ENCODE measurements around the gene TIAM1.

TIAM1 gene

GRCh38 chr21:31354122-31354521 lies 10.1 kb upstream of the TIAM1 start:
- DNase-seq (ENCODE audit: low read depth in 3 of 3) = no peak

GRCh38 chr21:31352836-31353235 lies 8.8 kb upstream of the TIAM1 start:
- no peak for DNase-seq (ENCODE audit: low read depth in 3 of 3)

- DNase-seq (ENCODE audit: low read depth in 3 of 3) = no peak
These were observed 7.9 kb upstream of the TIAM1 start for GRCh38 chr21:31351960-31352359.

- DNase-seq (ENCODE audit: low read depth in 3 of 3) = no peak
These were observed 7.4 kb upstream of the TIAM1 start for GRCh38 chr21:31351438-31351837.

- DNase-seq (ENCODE audit: low read depth in 3 of 3) = no peak
These were observed 5.1 kb upstream of the TIAM1 start for GRCh38 chr21:31349208-31349607.

- DNase-seq (ENCODE audit: low read depth in 3 of 3) = no peak
These were observed 4.1 kb upstream of the TIAM1 start for GRCh38 chr21:31348188-31348587.

- DNase-seq (ENCODE audit: low read depth in 3 of 3) = no peak
These were observed 3.5 kb upstream of the TIAM1 start for GRCh38 chr21:31347435-31348032.

GRCh38 chr21:31346256-31346821 lies 2.3 kb upstream of the TIAM1 start:
- no peak for DNase-seq (ENCODE audit: low read depth in 3 of 3)

GRCh38 chr21:31345136-31345535 lies 1.1 kb upstream of the TIAM1 start:
- no peak for DNase-seq (ENCODE audit: low read depth in 3 of 3)

- no peak for DNase-seq (ENCODE audit: low read depth in 3 of 3)
These were observed 991 bp downstream of the TIAM1 start for GRCh38 chr21:31343030-31343510.

GRCh38 chr21:31342348-31342747 lies 1.7 kb downstream of the TIAM1 start:
- no peak for DNase-seq (ENCODE audit: low read depth in 3 of 3)

- DNase-seq (ENCODE audit: low read depth in 3 of 3) = no peak
These were observed 3.0 kb downstream of the TIAM1 start for GRCh38 chr21:31340942-31341487.

GRCh38 chr21:31340514-31340913 lies 3.5 kb downstream of the TIAM1 start:
- DNase-seq (ENCODE audit: low read depth in 3 of 3) = no peak

GRCh38 chr21:31339721-31340120 lies 4.3 kb downstream of the TIAM1 start:
- DNase-seq (ENCODE audit: low read depth in 3 of 3) = no peak

GRCh38 chr21:31338908-31339368 lies 5.1 kb downstream of the TIAM1 start:
- no peak for DNase-seq (ENCODE audit: low read depth in 3 of 3)

GRCh38 chr21:31337996-31338907 lies 5.8 kb downstream of the TIAM1 start:
- DNase-seq (ENCODE audit: low read depth in 3 of 3) = no peak

- no peak for DNase-seq (ENCODE audit: low read depth in 3 of 3)
These were observed 7.0 kb downstream of the TIAM1 start for GRCh38 chr21:31337086-31337485.

GRCh38 chr21:31336739-31337040 lies 7.4 kb downstream of the TIAM1 start:
- DNase-seq (ENCODE audit: low read depth in 3 of 3) = no peak

GRCh38 chr21:31335957-31336738 lies 7.9 kb downstream of the TIAM1 start:
- DNase-seq (ENCODE audit: low read depth in 3 of 3) = no peak

GRCh38 chr21:31334648-31335121 lies 9.4 kb downstream of the TIAM1 start:
- no peak for DNase-seq (ENCODE audit: low read depth in 3 of 3)

GRCh38 chr21:31332525-31332924 lies 11.5 kb downstream of the TIAM1 start:
- no peak for DNase-seq (ENCODE audit: low read depth in 3 of 3)

GRCh38 chr21:31331231-31331630 lies 12.8 kb downstream of the TIAM1 start:
- no peak for DNase-seq (ENCODE audit: low read depth in 3 of 3)
